Skin epidermis (tissue), 12 donors: ENCODE data around the gene SPDYE2.
"Not testable (repeated sequence)": the region's sequence is repeated elsewhere in the genome, so short reads cannot be mapped to it uniquely, and the experiment has no call there.

Experiments used
- H3K27ac ChIP-seq, 21 experiments: fragments of 200-600 bp; sonication (generic) in 11 of 21; one replicate each; pipeline ENCODE4 v1.5.0; 2020; ENCODE audit warnings: mild to moderate bottlenecking in 3 of 21, inconsistent platforms in 2 of 21, moderate library complexity in 2 of 21
- H3K4me3 ChIP-seq, 7 experiments: fragments of 200-600 bp; sonication (generic) in 2 of 7; one replicate each; pipeline ENCODE4 v1.5.0; 2020; ENCODE audit warnings: inconsistent platforms in 2 of 7, mild to moderate bottlenecking in 2 of 7, moderate library complexity in 1 of 7

Gene SPDYE2

GRCh38 chr7:102550808-102551422 lies at the start of gene SPDYE2:
Gene SPDYE2 (plus strand): TSS chr7:102551226. CDS start chr7:102553256, 2,030 bp downstream.
- not testable (repeated sequence) for H3K4me3 ChIP-seq, H3K27ac ChIP-seq

- not testable (repeated sequence) for H3K4me3 ChIP-seq, H3K27ac ChIP-seq
Measured at GRCh38 chr7:102503141-102503540, 47.9 kb upstream of the SPDYE2 start.

GRCh38 chr7:102505298-102506185 lies 45.5 kb upstream of the SPDYE2 start:
- H3K27ac ChIP-seq, H3K4me3 ChIP-seq: not testable (repeated sequence)

GRCh38 chr7:102507410-102508088 lies 43.5 kb upstream of the SPDYE2 start:
- H3K27ac ChIP-seq, H3K4me3 ChIP-seq: not testable (repeated sequence)

GRCh38 chr7:102510575-102510974 lies 40.5 kb upstream of the SPDYE2 start:
- H3K4me3 ChIP-seq, H3K27ac ChIP-seq: not testable (repeated sequence)

- not testable (repeated sequence) for H3K4me3 ChIP-seq, H3K27ac ChIP-seq
Measured at GRCh38 chr7:102511860-102512522, 39.0 kb upstream of the SPDYE2 start.

- peak overlapping the region in 20 of 21 experiments; percentile 18 to 87 (median 58) for H3K27ac ChIP-seq
- peak overlapping the region in 1 of 7 experiments; percentile 16 for H3K4me3 ChIP-seq
Measured at GRCh38 chr7:102512642-102513221, 38.3 kb upstream of the SPDYE2 start.

- not testable (repeated sequence) for H3K27ac ChIP-seq, H3K4me3 ChIP-seq
Measured at GRCh38 chr7:102514881-102515721, 35.9 kb upstream of the SPDYE2 start.

GRCh38 chr7:102515889-102516288 lies 35.1 kb upstream of the SPDYE2 start:
- not testable (repeated sequence) for H3K27ac ChIP-seq

GRCh38 chr7:102516951-102517350 lies 34.1 kb upstream of the SPDYE2 start:
- not testable (repeated sequence) for H3K27ac ChIP-seq, H3K4me3 ChIP-seq

More at GRCh38 chr7:102515889-102516288, 35.1 kb upstream of the SPDYE2 start:
- not testable (repeated sequence) for H3K4me3 ChIP-seq

- not testable (repeated sequence) for H3K27ac ChIP-seq
- H3K4me3 ChIP-seq = peak within 1 kb of the TSS in 2 of 7 experiments; percentile 13 to 36
Measured at GRCh38 chr7:102517550-102518147, 33.4 kb upstream of the SPDYE2 start, which contains the start of gene RASA4B. Gene RASA4B (minus strand): TSS chr7:102517777. CDS start chr7:102517710, 67 bp downstream.

GRCh38 chr7:102520797-102521196 lies 30.2 kb upstream of the SPDYE2 start:
- not testable (repeated sequence) for H3K27ac ChIP-seq, H3K4me3 ChIP-seq

- H3K27ac ChIP-seq, H3K4me3 ChIP-seq: not testable (repeated sequence)
Measured at GRCh38 chr7:102524803-102525202, 26.2 kb upstream of the SPDYE2 start.

- H3K27ac ChIP-seq, H3K4me3 ChIP-seq: not testable (repeated sequence)
Measured at GRCh38 chr7:102527182-102527581, 23.8 kb upstream of the SPDYE2 start.

- H3K4me3 ChIP-seq, H3K27ac ChIP-seq: not testable (repeated sequence)
Measured at GRCh38 chr7:102527822-102528793, 22.9 kb upstream of the SPDYE2 start.

GRCh38 chr7:102531583-102531982 lies 19.4 kb upstream of the SPDYE2 start:
- not testable (repeated sequence) for H3K4me3 ChIP-seq, H3K27ac ChIP-seq

- not testable (repeated sequence) for H3K27ac ChIP-seq, H3K4me3 ChIP-seq
Measured at GRCh38 chr7:102532127-102532526, 18.9 kb upstream of the SPDYE2 start.
